Activated CD4-positive, alpha-beta T cell treated with anti-CD3 and anti-CD28 coated beads, Interleukin-2, amount 50 U/mL, for 48 hours (primary cell): ENCODE results near the gene DRAXIN.

Experiments
- DNase-seq, 2 experiments: peaks; one replicate each; pipeline ENCODE4 v3.0.0-alpha.2; 2020

Gene DRAXIN

DNA sequence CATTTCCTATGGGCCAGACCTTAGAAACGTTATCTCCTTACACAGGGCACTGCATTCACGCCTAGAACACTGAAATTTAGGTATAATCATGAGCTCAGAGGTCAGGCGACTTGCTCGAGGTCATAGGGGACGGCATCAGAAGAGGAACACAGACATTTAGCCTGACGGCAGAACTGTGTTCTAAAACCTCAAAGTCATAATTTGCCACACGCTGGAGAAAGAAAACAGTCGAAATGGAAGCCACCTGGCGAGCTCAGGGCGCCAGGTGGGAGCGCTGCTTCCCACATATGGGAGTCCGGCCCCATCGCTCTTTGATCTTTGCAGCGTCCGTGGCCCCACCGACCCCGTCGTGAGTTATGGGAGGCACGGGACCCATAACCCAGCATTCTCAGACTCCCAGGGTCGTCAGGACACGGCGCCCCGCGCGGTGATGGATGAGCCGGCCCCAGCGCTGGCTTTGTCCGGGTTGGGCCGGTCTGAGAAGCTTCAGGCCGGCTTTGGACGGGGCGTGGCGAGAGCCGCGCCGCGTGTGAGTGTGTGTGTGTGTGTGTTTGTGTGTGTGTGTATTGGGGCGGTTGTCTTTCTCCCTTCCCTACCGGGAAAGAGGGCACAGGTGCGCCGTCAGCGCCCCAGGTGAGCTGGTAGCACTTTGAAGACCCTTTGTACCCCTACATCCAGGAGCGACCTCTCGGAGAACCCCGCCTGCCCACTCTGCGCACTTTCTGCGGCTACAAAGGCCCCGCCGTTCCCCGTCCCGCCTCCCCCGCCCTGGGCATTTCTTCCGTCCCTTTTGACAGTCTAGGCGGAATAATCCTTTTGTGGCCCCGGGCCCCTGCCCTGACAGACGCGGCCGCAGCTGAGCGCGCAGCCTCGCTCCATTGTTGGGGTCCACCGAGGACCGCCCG lies 861 bp upstream of the DRAXIN start:
- DNase-seq = no peak

GRCh38 chr1:11691928-11692711 lies 610 bp downstream of the DRAXIN start:
- no peak for DNase-seq

DNA sequence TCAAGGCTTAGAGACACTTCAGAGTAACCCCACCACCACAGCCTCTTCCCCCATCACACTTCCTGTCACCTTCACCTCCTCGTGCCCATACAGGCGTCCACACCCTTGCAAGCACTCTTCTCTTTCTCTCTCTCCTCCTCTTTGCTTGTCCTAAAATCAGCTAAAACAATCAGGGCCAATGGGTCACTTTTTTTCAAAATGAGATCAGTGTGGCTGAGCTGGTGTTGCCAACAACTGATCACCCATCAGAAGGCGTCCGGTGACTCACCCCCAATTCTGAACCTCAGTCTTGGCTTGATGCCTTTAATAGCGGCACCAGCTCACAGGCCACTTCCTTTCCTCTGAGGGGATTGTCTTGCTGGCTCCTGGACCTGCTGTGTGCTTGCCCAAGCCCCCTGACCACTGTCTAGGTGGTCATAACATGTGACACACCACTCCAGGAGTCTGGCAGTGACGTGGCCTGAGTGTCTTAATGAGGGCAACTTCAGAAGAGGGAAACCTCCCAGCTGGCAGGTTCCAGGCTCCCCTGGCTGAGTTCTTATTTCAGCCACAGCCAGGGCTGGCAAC lies 1.6 kb downstream of the DRAXIN start:
- DNase-seq = peak; percentile 33 to 49

DNA sequence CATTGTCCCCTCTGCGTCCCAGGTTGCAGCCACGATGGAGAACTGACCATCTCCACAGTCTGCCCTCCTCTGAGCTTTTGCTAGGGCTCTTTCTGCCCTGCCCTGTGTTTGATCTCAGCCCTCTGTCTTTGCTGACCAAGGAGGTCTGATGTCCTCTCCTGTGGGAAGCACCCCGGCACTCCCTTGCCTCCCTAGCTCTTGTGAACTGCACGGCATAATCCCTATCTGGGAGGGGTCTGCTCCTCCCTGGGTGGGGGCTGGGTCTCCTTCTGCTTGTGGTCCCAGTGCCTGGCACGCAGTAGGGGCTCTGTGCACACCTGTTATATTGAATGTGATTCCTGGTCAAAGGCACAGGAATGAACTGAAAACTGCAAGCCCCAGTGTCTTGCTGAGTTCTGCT lies 2.4 kb downstream of the DRAXIN start:
- DNase-seq = no peak

DNA sequence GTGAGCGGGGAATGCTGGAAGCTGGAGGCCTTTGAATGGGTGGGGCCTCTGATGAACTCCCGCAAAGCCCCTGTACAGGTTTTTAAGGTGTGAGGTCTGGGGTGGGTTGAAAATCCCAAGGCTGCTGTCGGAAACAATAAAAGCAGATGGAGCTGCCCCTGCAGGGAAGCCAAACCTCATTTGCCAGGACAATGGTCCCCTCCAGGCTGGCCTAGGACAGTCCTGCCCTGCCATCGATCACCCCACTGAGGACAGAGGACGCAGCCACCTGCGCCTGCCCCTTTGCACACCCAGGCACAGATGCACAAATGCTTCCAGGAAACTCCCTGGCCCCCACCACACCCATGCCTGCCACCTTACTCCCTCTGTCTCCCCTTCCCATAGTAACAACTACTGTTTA lies 4.4 kb downstream of the DRAXIN start:
- no peak for DNase-seq

- no peak for DNase-seq
Observed at GRCh38 chr1:11697188-11697892, 5.8 kb downstream of the DRAXIN start.

DNA sequence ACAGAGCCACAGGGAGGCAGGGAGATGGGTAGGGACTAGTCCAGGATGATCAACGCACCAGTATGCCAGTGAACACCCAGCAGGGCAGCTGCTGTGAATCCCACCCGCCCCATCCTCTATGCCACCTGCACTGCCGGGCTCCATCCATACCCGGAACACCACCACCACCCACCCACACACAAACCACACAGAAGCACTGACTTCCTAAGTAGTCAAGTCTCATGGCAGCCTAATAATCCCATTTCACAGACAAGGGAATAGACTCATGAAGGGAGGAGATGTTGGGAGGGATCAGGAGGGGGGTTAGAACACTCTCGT lies 6.3 kb downstream of the DRAXIN start:
- no peak for DNase-seq

- DNase-seq = no peak
Observed at GRCh38 chr1:11700601-11701467, 9.3 kb downstream of the DRAXIN start.

- no peak for DNase-seq
Observed at GRCh38 chr1:11701551-11701961, 10.0 kb downstream of the DRAXIN start.

DNA sequence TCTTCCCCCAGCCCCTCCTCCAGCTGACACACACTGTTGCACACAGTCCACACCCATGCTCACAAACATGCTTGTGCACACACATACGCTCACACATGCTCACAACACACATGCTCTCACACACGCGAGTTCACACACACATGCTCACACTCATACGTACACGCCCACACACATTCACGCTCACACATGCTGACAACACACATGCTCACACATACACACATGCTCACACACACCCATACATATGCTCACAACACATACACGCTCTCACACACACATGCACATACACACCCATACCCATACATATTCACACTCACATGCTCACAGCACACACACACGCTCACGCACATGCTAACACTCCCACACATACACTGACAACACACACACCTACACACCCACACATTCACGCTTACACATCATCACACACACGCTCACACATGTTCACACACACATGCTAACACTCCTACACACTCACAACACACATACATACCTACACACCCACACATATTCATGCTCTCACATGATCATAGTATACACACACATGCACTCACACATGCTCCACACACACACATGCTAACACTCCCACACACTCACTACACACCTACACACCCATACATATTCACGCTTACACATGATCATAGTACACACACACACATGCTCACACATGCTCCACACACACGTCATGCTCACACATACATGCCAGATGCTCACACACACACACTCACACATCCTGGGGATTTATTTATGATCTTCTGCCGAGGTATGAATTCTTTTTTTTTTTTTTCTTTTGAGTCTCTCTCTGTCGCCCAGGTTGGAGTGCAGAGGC lies 10.7 kb downstream of the DRAXIN start:
- DNase-seq = no peak

DNA sequence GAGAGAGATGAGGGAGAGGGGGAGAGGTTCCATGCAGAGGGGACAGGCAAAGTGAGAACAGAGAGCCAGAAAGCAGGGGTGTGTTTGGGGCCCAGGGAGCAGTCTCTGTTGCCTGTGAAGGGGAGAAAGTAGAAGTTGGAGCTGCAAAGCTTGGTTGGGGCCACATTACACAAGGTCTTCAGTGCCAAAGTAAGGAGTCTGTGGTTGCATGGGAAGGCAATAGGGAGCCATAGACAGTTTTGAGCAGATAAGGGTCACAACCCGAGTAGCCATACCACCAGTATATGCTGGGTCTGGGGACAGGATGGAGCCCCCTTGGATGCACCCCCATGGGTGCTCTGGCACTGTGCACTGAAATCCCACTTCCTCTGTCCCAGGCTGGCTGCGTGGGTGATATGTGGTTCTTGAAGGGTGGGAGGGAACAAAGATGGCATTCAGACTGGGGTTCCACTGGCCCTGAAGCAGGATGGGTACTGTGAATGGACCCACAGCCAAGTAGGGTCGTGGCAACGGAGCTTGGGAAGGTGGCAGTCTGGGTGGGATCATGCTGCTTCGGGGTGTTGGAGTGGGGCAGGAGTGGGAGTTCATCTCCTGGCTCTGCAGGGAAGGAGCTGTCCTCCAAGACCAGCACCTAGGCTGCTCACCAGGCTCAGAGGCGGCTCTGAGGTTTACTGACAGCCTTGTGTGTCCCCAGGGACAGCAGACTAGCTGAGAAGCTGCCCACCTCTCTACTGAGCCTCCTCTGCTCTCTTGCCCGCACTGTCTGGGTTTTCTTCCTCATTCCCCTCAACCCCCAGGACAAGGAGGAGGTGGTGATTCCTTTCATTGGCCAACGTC lies 12.1 kb downstream of the DRAXIN start:
- no peak for DNase-seq

- no peak for DNase-seq
Observed at GRCh38 chr1:11704194-11704529, 12.7 kb downstream of the DRAXIN start.

- no peak for DNase-seq
Observed at GRCh38 chr1:11704691-11705475, 13.4 kb downstream of the DRAXIN start.

- no peak for DNase-seq
Observed at GRCh38 chr1:11705596-11705995, 14.1 kb downstream of the DRAXIN start.

DNA sequence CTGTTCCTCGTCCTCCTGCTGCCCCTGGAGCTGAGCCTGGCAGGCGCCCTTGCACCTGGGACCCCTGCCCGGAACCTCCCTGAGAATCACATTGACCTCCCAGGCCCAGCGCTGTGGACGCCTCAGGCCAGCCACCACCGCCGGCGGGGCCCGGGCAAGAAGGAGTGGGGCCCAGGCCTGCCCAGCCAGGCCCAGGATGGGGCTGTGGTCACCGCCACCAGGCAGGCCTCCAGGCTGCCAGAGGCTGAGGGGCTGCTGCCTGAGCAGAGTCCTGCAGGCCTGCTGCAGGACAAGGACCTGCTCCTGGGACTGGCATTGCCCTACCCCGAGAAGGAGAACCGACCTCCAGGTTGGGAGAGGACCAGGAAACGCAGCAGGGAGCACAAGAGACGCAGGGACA lies 14.8 kb downstream of the DRAXIN start:
- DNase-seq = no peak

DNA sequence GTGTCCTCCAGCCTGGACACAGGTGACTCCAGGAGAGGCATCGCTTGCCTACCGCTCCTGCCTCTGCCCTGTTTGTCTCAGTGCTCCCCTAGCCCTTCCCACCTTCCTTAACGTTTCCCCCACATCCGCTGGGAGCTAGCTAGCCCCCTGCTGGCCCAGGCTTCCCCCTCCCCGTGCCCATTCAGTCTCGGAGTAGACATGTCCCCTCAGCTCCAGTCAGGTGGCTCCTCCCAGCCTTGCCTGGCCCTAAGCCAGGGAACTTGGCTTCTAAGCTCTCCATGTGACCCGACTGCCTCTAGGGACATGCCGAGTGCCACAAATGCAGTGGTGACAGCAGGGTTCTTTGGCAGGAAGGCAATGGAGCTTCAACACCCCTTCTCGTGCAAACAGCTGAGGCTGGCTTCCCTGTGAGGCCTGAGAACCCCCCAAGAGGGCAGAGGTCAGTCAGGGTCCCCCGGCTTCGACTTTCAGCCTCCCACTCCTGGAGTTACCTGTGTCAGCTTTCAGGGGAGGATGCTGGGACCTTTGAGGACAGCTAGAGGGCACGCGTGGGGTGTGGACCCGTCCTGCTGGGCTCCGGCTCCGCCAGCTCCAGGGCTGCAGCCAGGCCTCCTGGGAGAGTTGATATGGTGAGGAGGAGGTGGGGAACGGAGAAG lies 16.2 kb downstream of the DRAXIN start:
- DNase-seq = no peak

- DNase-seq = no peak
Observed at GRCh38 chr1:11708554-11709350, 17.2 kb downstream of the DRAXIN start.

DNA sequence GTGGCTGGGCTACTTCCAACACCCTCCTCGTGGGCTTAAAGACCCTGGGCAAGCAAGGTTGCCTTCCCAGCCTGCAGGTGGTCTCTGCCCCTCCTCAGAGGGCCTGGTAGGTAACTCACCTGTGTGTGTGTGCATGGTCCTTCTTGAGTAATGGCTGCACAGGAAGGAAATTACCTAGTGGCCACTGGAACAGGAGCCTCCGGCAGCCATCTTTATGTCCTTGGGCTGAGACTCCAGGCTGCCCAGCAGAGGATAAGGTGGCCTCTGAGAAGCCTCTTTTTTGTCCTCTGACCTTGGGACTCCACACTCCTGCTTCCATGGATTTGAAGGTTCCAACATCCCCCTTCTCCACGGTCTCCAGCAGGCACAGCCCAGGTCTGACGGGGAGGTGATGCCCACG lies 20.0 kb downstream of the DRAXIN start:
- no peak for DNase-seq
